GM23338 (cell line): ENCODE results near the gene PPM1E. TPM values are rescaled to one million over a fixed set of nuclear protein-coding genes. Genes with fewer than 3 reads are reported as not detected.

Experiments
- ATAC-seq: fragments of 200-7000 bp; cut with Tn5 transposase; 3 replicates; pipeline ENCODE4 v1.9.1; 2020
- DNase-seq: peaks from one replicate; pipeline ENCODE4 v3.0.0-alpha.2; 2015; ENCODE audit warnings: low spot score
- H2AFZ ChIP-seq: fragments of 200-600 bp; sonication (generic); 2 replicates; pipeline ENCODE4 v1.8.0; 2016; ENCODE audit warnings: antibody characterized with exemption, mild to moderate bottlenecking, moderate library complexity
- H3F3A ChIP-seq: fragments of 200-600 bp; sonication (generic); replicated peaks from 2 replicates; pipeline ENCODE4 v1.8.0; 2017; ENCODE audit warnings: antibody characterized with exemption, mixed run types, low read depth
- H3K27ac ChIP-seq: fragments of 200-600 bp; sonication (generic); 2 replicates; pipeline ENCODE4 v1.6.1; 2016; ENCODE audit warnings: low read depth
- H3K27me3 ChIP-seq: fragments of 200-600 bp; sonication (generic); 2 replicates; pipeline ENCODE4 v1.8.0; 2016; ENCODE audit warnings: mild to moderate bottlenecking, mixed run types, moderate library complexity; ENCODE audit not compliant: insufficient read depth
- H3K36me3 ChIP-seq: fragments of 200-600 bp; sonication (generic); 2 replicates; pipeline ENCODE4 v1.8.0; 2016; ENCODE audit warnings: mild to moderate bottlenecking; ENCODE audit not compliant: insufficient read depth
- H3K4me1 ChIP-seq: fragments of 200-600 bp; sonication (generic); 2 replicates; pipeline ENCODE4 v1.8.0; 2016; ENCODE audit warnings: mild to moderate bottlenecking, moderate library complexity; ENCODE audit not compliant: insufficient read depth
- H3K4me2 ChIP-seq: fragments of 200-600 bp; sonication (generic); 2 replicates; pipeline ENCODE4 v1.7.1; 2017; ENCODE audit warnings: mixed run types
- H3K4me3 ChIP-seq: fragments of 200-600 bp; sonication (generic); 2 replicates; pipeline ENCODE4 v1.6.1; 2016; ENCODE audit warnings: mixed run types
- H3K79me2 ChIP-seq: fragments of 200-600 bp; sonication (generic); replicated peaks from 2 replicates; pipeline ENCODE4 v1.8.0; 2017; ENCODE audit warnings: mild to moderate bottlenecking; ENCODE audit not compliant: insufficient read depth
- H3K9me2 ChIP-seq: fragments of 200-600 bp; sonication (generic); 2 replicates; pipeline ENCODE4 v1.8.0; 2017; ENCODE audit not compliant: insufficient read depth
- H4K20me1 ChIP-seq: fragments of 200-600 bp; sonication (generic); replicated peaks from 2 replicates; pipeline ENCODE4 v1.8.0; 2017; ENCODE audit warnings: mild to moderate bottlenecking; ENCODE audit not compliant: insufficient read depth
- H3K27ac Mint-ChIP-seq: 2 replicates; pipeline ENCODE4 v1.8.0; 2020; ENCODE audit warnings: inconsistent platforms, mild to moderate bottlenecking, moderate library complexity, mixed read lengths
- H3K27me3 Mint-ChIP-seq: 3 replicates; pipeline ENCODE4 v1.8.0; 2022; ENCODE audit warnings: low read depth, mild to moderate bottlenecking, moderate library complexity, mixed read lengths, inconsistent platforms; ENCODE audit not compliant: insufficient read depth, poor library complexity
- H3K36me3 Mint-ChIP-seq: 3 replicates; pipeline ENCODE4 v1.8.0; 2021; ENCODE audit warnings: low read depth, mild to moderate bottlenecking, inconsistent platforms, moderate library complexity, mixed read lengths
- H3K4me1 Mint-ChIP-seq: 3 replicates; pipeline ENCODE4 v1.8.0; 2020; ENCODE audit warnings: mild to moderate bottlenecking, inconsistent platforms, mixed read lengths
- H3K4me3 Mint-ChIP-seq: 3 replicates; pipeline ENCODE4 v1.8.0; 2021; ENCODE audit warnings: moderate library complexity, mild to moderate bottlenecking, inconsistent platforms, mixed read lengths
- H3K9me3 Mint-ChIP-seq: 3 replicates; pipeline ENCODE4 v1.8.0; 2020; ENCODE audit warnings: moderate library complexity, mild to moderate bottlenecking, inconsistent platforms, mixed read lengths
- CREB1 ChIP-seq: fragments of 250-450 bp; sonication (Bioruptor Pico); IDR thresholded peaks from 2 replicates; pipeline ENCODE4 v1.5.0; 2020; ENCODE audit warnings: low read depth, mild to moderate bottlenecking, moderate library complexity
- CTCF ChIP-seq, 2 experiments: fragments of 200-600 bp in 1 of 2; sonication (generic) in 1 of 2; conservative IDR thresholded peaks; 2 replicates each; pipeline versions ENCODE4 v1.5.1 to v1.6.1; 2016 to 2017; ENCODE audit warnings: antibody characterized with exemption in 2 of 2, low read depth in 2 of 2, mild to moderate bottlenecking in 2 of 2, moderate library complexity in 1 of 2
- ETS1 ChIP-seq: IDR thresholded peaks from 2 replicates; pipeline ENCODE4 v1.6.1; 2016; ENCODE audit warnings: antibody characterized with exemption
- EZH2 ChIP-seq: fragments of 200-600 bp; sonication (generic); IDR thresholded peaks from one replicate; pipeline ENCODE4 v1.8.0; 2017; ENCODE audit warnings: antibody characterized with exemption, mild to moderate bottlenecking, low read depth; ENCODE audit not compliant: unreplicated experiment
- EZH2phosphoT487 ChIP-seq: fragments of 200-600 bp; sonication (generic); IDR thresholded peaks from one replicate; pipeline ENCODE4 v1.8.1; 2018; ENCODE audit warnings: antibody characterized with exemption; ENCODE audit not compliant: unreplicated experiment
- JUNB ChIP-seq: IDR thresholded peaks from one replicate; pipeline ENCODE4 v1.6.1; 2016; ENCODE audit warnings: antibody characterized with exemption; ENCODE audit not compliant: unreplicated experiment
- NANOG ChIP-seq: IDR thresholded peaks from 2 replicates; pipeline ENCODE4 v1.6.1; 2016; ENCODE audit warnings: antibody characterized with exemption, borderline replicate concordance
- POLR2AphosphoS5 ChIP-seq: IDR thresholded peaks from 2 replicates; pipeline ENCODE4 v1.6.1; 2016; ENCODE audit warnings: antibody characterized with exemption, low read depth
- STAT1 ChIP-seq: IDR thresholded peaks from one replicate; pipeline ENCODE4 v1.6.1; 2016; ENCODE audit warnings: antibody characterized with exemption; ENCODE audit not compliant: unreplicated experiment
- ZNF114 ChIP-seq: fragments of 250-450 bp; sonication (Bioruptor Pico); IDR thresholded peaks from 2 replicates; pipeline ENCODE4 v1.5.0; 2020; ENCODE audit warnings: mild to moderate bottlenecking, moderate library complexity
- ZNF331 ChIP-seq: fragments of 250-450 bp; sonication (Bioruptor Pico); IDR thresholded peaks from 2 replicates; pipeline ENCODE4 v1.5.0; 2020; ENCODE audit warnings: low read depth, mild to moderate bottlenecking, moderate library complexity
- polyA plus RNA-seq: library from polyadenylated mRNA; unstranded; fragments of >200 nt; fragmentation: Nextera tagmentation; extraction: Ambion mirVana; gene quantifications from 2 replicates; pipeline ENCODE4 v1.2.1, GENCODE V29; 2016
- total RNA-seq: library from RNA; depleted of rRNA; stranded (reverse); fragments of >200 nt; shearing (Covaris generic); gene quantifications from 2 replicates; pipeline ENCODE4 v1.2.3, GENCODE V29; 2014

PPM1E gene
- total and polyA plus RNA-seq, 2 experiments from 2014 or later: 2.1 to 13.8 TPM

DNA sequence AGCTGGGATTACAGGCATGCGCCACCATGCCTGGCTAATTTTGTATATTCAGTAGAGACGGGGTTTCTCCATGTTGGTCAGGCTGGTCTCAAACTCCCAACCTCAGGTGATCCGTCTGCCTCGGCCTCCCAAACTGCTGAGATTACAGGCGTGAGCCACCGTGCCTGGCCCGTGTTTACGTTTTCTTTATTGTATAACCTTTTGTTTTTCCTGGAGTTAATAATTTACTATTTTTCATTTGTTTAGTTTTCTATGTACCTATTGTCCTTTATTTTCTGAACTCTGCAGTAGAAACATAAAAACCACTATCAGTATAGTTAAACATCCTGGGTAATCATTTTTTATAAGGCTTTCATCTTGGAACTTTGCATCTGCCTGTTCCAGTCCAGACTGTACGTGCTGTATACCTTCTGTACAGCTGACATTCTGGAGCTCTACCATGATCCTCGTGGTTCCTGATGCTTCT, 73.6 kb downstream of the PPM1E start:
- H3K4me3 Mint-ChIP-seq: no peak overlapping the region
- Histone ChIP-seq H4K20me1 (no peaks in the 10 kb centered on the region), H3K36me3 (no peaks in the 10 kb centered on the region), H3K27me3 (no peaks in the 10 kb centered on the region), H3K9me2 (no peaks in the 10 kb centered on the region), H2AFZ (no peak overlapping the region), H3K4me3 (no peak overlapping the region), H3K79me2 (no peaks in the 10 kb centered on the region), H3K4me1 (no peaks in the 10 kb centered on the region), H3F3A (no peaks in the 10 kb centered on the region), H3K4me2 (no peak overlapping the region), H3K27ac (no peak overlapping the region)
- H3K36me3 Mint-ChIP-seq: no peaks in the 10 kb centered on the region
- H3K27ac Mint-ChIP-seq: no peak overlapping the region
- H3K4me1 Mint-ChIP-seq: no peaks in the 10 kb centered on the region
- H3K27me3 Mint-ChIP-seq: peaks cover 1% of the 10 kb centered on the region
- no peaks in the 10 kb centered on the region for H3K9me3 Mint-ChIP-seq
- TF ChIP-seq POLR2AphosphoS5 (no peak), ZNF114 (no peak)
- no peak for ATAC-seq
- no peak for DNase-seq

DNA sequence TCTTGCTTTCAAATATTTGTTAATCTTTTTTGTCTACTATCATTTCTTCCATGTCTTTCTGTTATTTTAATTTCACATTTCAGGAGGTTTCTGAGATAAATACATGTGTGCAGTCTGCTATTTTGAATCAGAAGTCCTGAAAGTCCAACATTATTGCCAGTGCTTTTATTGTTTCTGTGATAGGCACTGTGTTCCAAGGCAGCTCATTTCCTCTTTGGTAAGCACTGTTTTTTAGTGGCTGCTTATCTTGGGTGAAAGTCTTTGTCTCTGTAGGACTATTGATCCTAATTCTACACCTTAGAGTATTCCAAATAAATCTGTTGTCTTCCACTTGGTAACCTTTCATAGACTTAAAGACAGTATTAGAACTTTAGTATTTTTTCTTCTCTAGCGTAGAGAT, 76.1 kb downstream of the PPM1E start:
- no peaks in the 10 kb centered on the region for H3K36me3 Mint-ChIP-seq
- no peak overlapping the region for H3K27ac Mint-ChIP-seq
- no peak for DNase-seq
- no peaks in the 10 kb centered on the region for H3K4me1 ChIP-seq
- no peaks in the 10 kb centered on the region for H3K36me3 ChIP-seq
- no peaks in the 10 kb centered on the region for H3K9me2 ChIP-seq
- ATAC-seq: no peak
- H3K9me3 Mint-ChIP-seq: no peaks in the 10 kb centered on the region
- no peak overlapping the region for H3K4me3 ChIP-seq
- H3K27me3 ChIP-seq: no peaks in the 10 kb centered on the region
- H3K4me1 Mint-ChIP-seq: no peaks in the 10 kb centered on the region
- H3K27me3 Mint-ChIP-seq: peaks cover 1% of the 10 kb centered on the region
- no peak overlapping the region for H3K27ac ChIP-seq
- TF ChIP-seq ZNF331 (CRISPR knock-in tag) (no peak), POLR2AphosphoS5 (no peak), ETS1 (no peak), EZH2phosphoT487 (no peak)
- H4K20me1 ChIP-seq: no peaks in the 10 kb centered on the region
- no peak overlapping the region for H3K4me2 ChIP-seq
- H3K4me3 Mint-ChIP-seq: no peak overlapping the region
- H3F3A ChIP-seq: no peaks in the 10 kb centered on the region
- H2AFZ ChIP-seq: no peak overlapping the region
- H3K79me2 ChIP-seq: no peaks in the 10 kb centered on the region

GRCh38 chr17:58832514-58832913, 76.9 kb downstream of the PPM1E start:
- Mint-ChIP-seq H3K27ac (no peak overlapping the region), H3K36me3 (no peaks in the 10 kb centered on the region), H3K4me1 (no peaks in the 10 kb centered on the region), H3K9me3 (no peaks in the 10 kb centered on the region), H3K4me3 (no peak overlapping the region), H3K27me3 (peaks cover 1% of the 10 kb centered on the region)
- DNase-seq: no peak
- no peaks in the 10 kb centered on the region for H3K9me2 ChIP-seq
- H3K79me2 ChIP-seq: no peaks in the 10 kb centered on the region
- no peaks in the 10 kb centered on the region for H3K36me3 ChIP-seq
- no peaks in the 10 kb centered on the region for H3F3A ChIP-seq
- H3K4me3 ChIP-seq: no peak overlapping the region
- H3K4me1 ChIP-seq: no peaks in the 10 kb centered on the region
- no peak for ATAC-seq
- no peak overlapping the region for H3K4me2 ChIP-seq
- H3K27ac ChIP-seq: no peak overlapping the region
- no peaks in the 10 kb centered on the region for H3K27me3 ChIP-seq
- H2AFZ ChIP-seq: no peak overlapping the region
- H4K20me1 ChIP-seq: no peaks in the 10 kb centered on the region
- TF ChIP-seq STAT1 (no peak), JUNB (no peak), ZNF114 (no peak), ETS1 (no peak), CTCF (conservative IDR thresholded peaks at IDR 0.05; ENCODE audit: low read depth in 2 of 2) (no peak), EZH2 (no peak), CREB1 (no peak), EZH2phosphoT487 (no peak), NANOG (no peak), ZNF331 (CRISPR knock-in tag) (no peak), POLR2AphosphoS5 (no peak)
